Smooth muscle cell (in vitro differentiated cells): Measurements from ENCODE around the gene CDH11. TPM values are rescaled to one million over a fixed set of nuclear protein-coding genes. Genes with fewer than 3 reads are reported as not detected.

Source experiments
- DNase-seq: peaks from one replicate; lab custom pipeline; 2025; ENCODE audit not compliant: unreplicated experiment; lab: John Stamatoyannopoulos, UW
- H2AFZ ChIP-seq: fragments of 200-600 bp; sonication (generic); 2 replicates; pipeline ENCODE4 v1.6.0; 2016; ENCODE audit warnings: antibody characterized with exemption, low read depth, mild to moderate bottlenecking
- H3F3A ChIP-seq: fragments of 200-600 bp; sonication (generic); 2 replicates; pipeline ENCODE4 v1.6.0; 2017; ENCODE audit warnings: antibody characterized with exemption, low read depth
- H3K27ac ChIP-seq: fragments of 200-600 bp; sonication (generic); 2 replicates; pipeline ENCODE4 v1.5.1; 2016; ENCODE audit warnings: low read depth, mild to moderate bottlenecking
- H3K27me3 ChIP-seq: fragments of 200-600 bp; sonication (generic); 2 replicates; pipeline ENCODE4 v1.6.1; 2016; ENCODE audit warnings: low read depth, mild to moderate bottlenecking
- H3K36me3 ChIP-seq: fragments of 200-600 bp; sonication (generic); 2 replicates; pipeline ENCODE4 v1.5.1; 2016; ENCODE audit warnings: low read depth
- H3K4me1 ChIP-seq: fragments of 200-600 bp; sonication (generic); 2 replicates; pipeline ENCODE4 v1.5.1; 2016; ENCODE audit warnings: low read depth
- H3K4me2 ChIP-seq: fragments of 200-600 bp; sonication (generic); 2 replicates; pipeline ENCODE4 v1.6.0; 2016; ENCODE audit warnings: mild to moderate bottlenecking
- H3K4me3 ChIP-seq: fragments of 200-600 bp; sonication (generic); 2 replicates; pipeline ENCODE4 v1.5.1; 2016; ENCODE audit warnings: mild to moderate bottlenecking
- H3K79me2 ChIP-seq: fragments of 200-600 bp; sonication (generic); 2 replicates; pipeline ENCODE4 v1.6.0; 2016; ENCODE audit warnings: low read depth, mild to moderate bottlenecking
- H3K9ac ChIP-seq: fragments of 200-600 bp; sonication (generic); 2 replicates; pipeline ENCODE4 v1.6.0; 2016; ENCODE audit warnings: low read depth
- H3K9me3 ChIP-seq: fragments of 200-600 bp; sonication (generic); replicated peaks from 2 replicates; pipeline ENCODE4 v1.5.1; 2016; ENCODE audit warnings: low read depth
- H4K20me1 ChIP-seq: fragments of 200-600 bp; sonication (generic); 2 replicates; pipeline ENCODE4 v1.6.0; 2016; ENCODE audit warnings: low read depth
- CTCF ChIP-seq: fragments of 200-600 bp; sonication (generic); IDR thresholded peaks from 2 replicates; pipeline ENCODE4 v1.5.1; 2017; ENCODE audit warnings: borderline replicate concordance, mild to moderate bottlenecking, antibody characterized with exemption; ENCODE audit not compliant: insufficient read depth, poor library complexity, severe bottlenecking
- WGBS: methylation state at CpG from one replicate; pipeline ENCODE4 v1.1.7; 2016; ENCODE audit warnings: low lambda C conversion rate; 5-methylcytosine and 5-hydroxymethylcytosine counted together
- polyA plus RNA-seq: library from polyadenylated mRNA; unstranded; fragments of >200 nt; fragmentation: Nextera tagmentation; extraction: Ambion mirVana; gene quantifications from 2 replicates; pipeline ENCODE4 v1.2.1, GENCODE V29; 2016
- total RNA-seq: library from RNA; depleted of rRNA; stranded (reverse); fragments of >200 nt; gene quantifications from 2 replicates; pipeline ENCODE4 v1.2.3, GENCODE V29; 2014

Gene CDH11
- total and polyA plus RNA-seq, 2 experiments from 2014 or later: 1,034 to 1,251 TPM

- no peak for TF ChIP-seq CTCF
- no peaks in the 10 kb centered on the region for H3K27me3 ChIP-seq
- H3K27ac ChIP-seq: peak overlapping the region; percentile 96
- no peak overlapping the region for H3K4me3 ChIP-seq
- DNase-seq: no peak
- H3K9ac ChIP-seq: no peak overlapping the region
- no peak overlapping the region for H2AFZ ChIP-seq
- H3F3A ChIP-seq: peaks cover 49% of the 10 kb centered on the region
- peaks cover 100% of the 10 kb centered on the region for H4K20me1 ChIP-seq
- 97% methylated on average over 2 of the region's 2 CpGs for WGBS
- H3K79me2 ChIP-seq: peaks cover 100% of the 10 kb centered on the region
- H3K4me2 ChIP-seq: peak overlapping the region; percentile 60
- H3K36me3 ChIP-seq: no peaks in the 10 kb centered on the region
- H3K9me3 ChIP-seq: no peaks in the 10 kb centered on the region
- H3K4me1 ChIP-seq: peaks cover 42% of the 10 kb centered on the region
Measured at GRCh38 chr16:65064131-65064530, 57.7 kb downstream of the CDH11 start.

DNA sequence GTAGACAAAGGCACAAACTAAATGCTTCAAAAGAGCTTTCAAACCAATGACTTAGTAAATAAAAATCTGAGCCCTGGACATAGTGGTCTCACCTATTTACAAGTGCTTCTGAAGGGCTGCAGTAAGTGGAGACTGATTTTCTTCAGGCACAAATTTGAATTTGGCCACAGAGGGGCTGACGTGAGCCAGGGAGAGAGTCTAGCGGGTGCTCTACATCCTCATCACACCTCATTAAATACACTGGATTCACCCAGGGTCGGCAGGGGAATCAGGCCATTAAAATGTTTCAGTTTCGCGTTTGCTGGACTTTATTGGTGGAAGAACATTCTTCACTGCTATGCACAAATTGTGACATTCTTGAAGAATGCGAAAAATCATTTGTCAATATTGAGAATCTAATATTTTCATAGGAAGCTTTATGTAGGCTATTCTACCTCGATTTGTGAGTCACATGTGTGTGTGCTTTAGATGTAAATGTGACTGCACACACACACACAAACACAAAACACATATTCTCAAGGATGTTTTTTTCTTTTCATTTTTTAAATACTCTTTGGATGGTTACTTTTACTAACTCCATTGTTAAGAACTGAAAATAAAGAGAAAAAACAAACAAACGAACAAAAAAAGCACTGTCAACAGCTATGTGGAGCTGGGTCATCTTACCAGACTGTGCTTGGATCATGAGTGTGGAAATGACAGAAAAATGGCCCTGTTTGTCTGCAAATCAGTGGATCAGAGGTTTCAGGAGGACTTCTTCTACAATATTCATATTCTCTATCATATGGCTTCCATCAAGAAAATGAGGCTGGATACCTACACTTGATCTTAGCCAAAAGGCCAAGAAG, 58.9 kb downstream of the CDH11 start:
- 54% methylated on average over 8 of the region's 8 CpGs for WGBS
- Histone ChIP-seq H3K27ac (peak overlapping the region; percentile 96), H3K9ac (no peak overlapping the region), H4K20me1 (peaks cover 100% of the 10 kb centered on the region), H3K4me3 (no peak overlapping the region), H2AFZ (no peak overlapping the region), H3F3A (peaks cover 58% of the 10 kb centered on the region), H3K4me2 (peak overlapping the region; percentile 60), H3K79me2 (peaks cover 100% of the 10 kb centered on the region), H3K27me3 (no peaks in the 10 kb centered on the region), H3K36me3 (peaks cover 4% of the 10 kb centered on the region), H3K9me3 (no peaks in the 10 kb centered on the region), H3K4me1 (peaks cover 39% of the 10 kb centered on the region)
- TF ChIP-seq CTCF: no peak
- no peak for DNase-seq

DNA sequence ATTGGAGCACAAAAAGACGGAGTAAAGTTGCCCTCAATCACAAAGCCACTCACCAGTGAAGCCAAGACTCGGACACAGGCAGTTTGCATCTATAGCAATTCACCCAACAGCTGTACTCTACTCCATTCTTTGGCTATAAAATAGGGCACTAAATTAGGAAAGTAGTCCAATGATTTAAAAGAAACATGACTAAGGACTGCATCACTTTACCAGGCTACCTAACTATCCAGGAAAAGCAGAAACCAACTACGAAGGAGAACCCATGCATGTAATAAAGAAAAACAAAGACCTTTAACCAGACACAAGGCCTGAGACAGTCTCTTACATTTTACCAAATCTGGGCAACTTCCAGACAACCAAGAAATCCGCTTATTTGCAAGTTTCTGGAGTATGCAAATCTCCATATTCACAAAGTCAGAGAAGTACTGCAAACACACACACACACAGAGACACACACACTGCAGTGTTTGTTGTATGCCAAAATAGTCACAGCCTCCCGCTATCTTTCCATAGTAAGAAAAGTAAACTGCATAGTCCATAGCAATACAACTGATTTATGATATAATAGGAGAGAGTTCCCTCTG, 59.8 kb downstream of the CDH11 start:
- Histone ChIP-seq H3K9me3 (no peaks in the 10 kb centered on the region), H2AFZ (no peak overlapping the region), H3K4me1 (peaks cover 39% of the 10 kb centered on the region), H3K36me3 (peaks cover 4% of the 10 kb centered on the region), H3K4me2 (peak overlapping the region; percentile 60), H3K27me3 (no peaks in the 10 kb centered on the region), H3K4me3 (no peak overlapping the region), H3K27ac (peak overlapping the region; percentile 96), H3F3A (peaks cover 67% of the 10 kb centered on the region), H4K20me1 (peaks cover 100% of the 10 kb centered on the region), H3K9ac (no peak overlapping the region), H3K79me2 (peaks cover 100% of the 10 kb centered on the region)
- WGBS: 64% methylated on average over 5 of the region's 5 CpGs
- no peak for TF ChIP-seq CTCF
- DNase-seq: no peak

DNA sequence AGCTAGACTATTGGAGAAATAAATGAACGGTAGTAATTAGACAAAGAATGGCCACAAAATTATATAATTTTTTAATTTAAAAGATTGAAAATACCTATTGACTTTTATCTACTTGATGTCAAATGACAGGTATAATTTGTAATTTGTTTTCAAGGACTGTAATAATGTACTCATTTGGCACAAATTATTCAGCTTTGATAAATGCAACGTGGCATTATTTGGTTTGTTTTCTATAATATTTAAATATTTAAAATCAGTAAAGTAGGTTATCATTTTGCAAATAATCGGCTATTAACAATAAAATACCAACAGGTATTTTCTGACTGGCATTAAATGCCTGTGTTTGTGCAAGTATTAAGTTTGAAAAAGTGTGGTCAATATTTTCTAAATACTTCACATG, 60.6 kb downstream of the CDH11 start:
- Histone ChIP-seq H3K36me3 (peaks cover 4% of the 10 kb centered on the region), H3K4me2 (peak overlapping the region; percentile 60), H3K27me3 (no peaks in the 10 kb centered on the region), H3K27ac (peak overlapping the region; percentile 96), H3K9ac (no peak overlapping the region), H3F3A (peaks cover 67% of the 10 kb centered on the region), H2AFZ (no peak overlapping the region), H3K4me3 (no peak overlapping the region), H4K20me1 (peaks cover 100% of the 10 kb centered on the region), H3K79me2 (peaks cover 100% of the 10 kb centered on the region), H3K4me1 (peaks cover 45% of the 10 kb centered on the region), H3K9me3 (no peaks in the 10 kb centered on the region)
- no peak for DNase-seq
- no peak for TF ChIP-seq CTCF
- 95% methylated on average over 3 of the region's 3 CpGs for whole genome bisulfite sequencing
